Mononuclear cell (primary cell): Measurements from ENCODE around the gene LAMC2. TPM values are rescaled to one million over a fixed set of nuclear protein-coding genes. Genes with fewer than 3 reads are reported as not detected.

Experiments
- H3K27me3 ChIP-seq: 2 replicates; pipeline ENCODE4 v1.6.0; 2011; ENCODE audit warnings: low read length, control low read depth; ENCODE audit not compliant: insufficient read depth
- H3K4me1 ChIP-seq: 2 replicates; pipeline ENCODE4 v1.5.1; 2011; ENCODE audit warnings: mild to moderate bottlenecking, low read length, control low read depth; ENCODE audit not compliant: insufficient read depth
- H3K4me3 ChIP-seq: 2 replicates; pipeline ENCODE4 v1.5.1; 2011; ENCODE audit warnings: mild to moderate bottlenecking, low read length, moderate library complexity
- H3K9me3 ChIP-seq: 2 replicates; pipeline ENCODE4 v1.5.1; 2011; ENCODE audit warnings: low read depth, mild to moderate bottlenecking, control low read depth, low read length
- total RNA-seq: library from RNA; depleted of rRNA; stranded (reverse); fragments of >200 nt; gene quantifications from one replicate; pipeline ENCODE4 v1.2.3, GENCODE V29; 2012

Gene LAMC2
- total RNA-seq, 1 donor: not detected

GRCh38 chr1:183214021-183214970, 28.2 kb downstream of the LAMC2 start:
- H3K27me3 ChIP-seq: no peaks in the 10 kb centered on the region
- no peak overlapping the region for H3K4me3 ChIP-seq
- H3K4me1 ChIP-seq: peaks cover 6% of the 10 kb centered on the region
- H3K9me3 ChIP-seq: no peaks in the 10 kb centered on the region

- H3K27me3 ChIP-seq: no peaks in the 10 kb centered on the region
- no peaks in the 10 kb centered on the region for H3K9me3 ChIP-seq
- H3K4me3 ChIP-seq: no peak overlapping the region
- peaks cover 6% of the 10 kb centered on the region for H3K4me1 ChIP-seq
Observed at GRCh38 chr1:183215076-183215720, 29.1 kb downstream of the LAMC2 start.

DNA sequence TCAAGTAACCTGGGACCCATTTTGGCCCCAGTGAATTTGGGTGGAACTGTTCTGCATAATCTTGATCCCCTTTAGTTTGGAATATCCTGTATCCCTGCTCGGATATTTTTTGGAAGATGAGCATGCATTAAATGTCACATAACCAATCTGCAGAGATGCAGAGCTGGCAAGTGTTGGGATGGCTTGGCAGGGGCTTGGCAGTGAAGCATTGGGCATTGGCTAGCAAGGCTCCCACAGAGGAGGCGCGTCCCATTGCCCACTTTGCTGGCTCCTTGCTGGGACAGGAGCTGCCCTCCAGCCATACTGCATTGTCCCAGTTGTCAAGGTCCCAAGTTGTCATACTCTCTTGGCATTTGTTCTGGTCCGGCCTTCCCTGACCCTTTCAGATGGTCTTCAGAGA, 29.9 kb downstream of the LAMC2 start:
- Histone ChIP-seq H3K4me3 (no peak overlapping the region), H3K4me1 (peaks cover 6% of the 10 kb centered on the region), H3K9me3 (no peaks in the 10 kb centered on the region), H3K27me3 (no peaks in the 10 kb centered on the region)

DNA sequence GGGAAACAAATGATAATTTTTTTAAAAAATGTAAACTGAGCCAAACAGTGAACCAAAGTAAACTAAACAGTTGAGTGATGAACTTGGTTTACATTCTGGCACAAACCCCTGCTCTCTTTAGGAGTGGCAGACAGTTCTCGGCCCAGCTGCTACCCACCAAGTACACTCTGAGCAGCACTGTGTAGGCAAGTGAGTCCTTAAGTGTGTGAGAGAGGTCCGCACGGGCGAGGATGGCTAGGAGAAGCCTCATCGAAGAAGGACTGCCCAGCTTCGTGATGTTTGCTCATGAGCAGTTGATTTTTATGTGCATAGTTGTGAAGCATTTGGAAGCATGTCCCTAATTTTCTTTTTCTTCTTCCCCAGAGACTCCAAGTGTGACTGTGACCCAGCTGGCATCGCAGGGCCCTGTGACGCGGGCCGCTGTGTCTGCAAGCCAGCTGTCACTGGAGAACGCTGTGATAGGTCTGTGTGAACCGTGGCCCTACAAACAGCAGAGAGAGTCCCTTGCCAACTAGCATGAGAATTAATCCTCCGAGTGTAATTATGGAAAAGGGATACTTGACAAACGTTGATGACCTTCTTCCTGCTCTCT, 32.1 kb downstream of the LAMC2 start:
- no peak overlapping the region for H3K4me3 ChIP-seq
- no peaks in the 10 kb centered on the region for H3K9me3 ChIP-seq
- H3K4me1 ChIP-seq: peaks cover 6% of the 10 kb centered on the region
- H3K27me3 ChIP-seq: no peaks in the 10 kb centered on the region

DNA sequence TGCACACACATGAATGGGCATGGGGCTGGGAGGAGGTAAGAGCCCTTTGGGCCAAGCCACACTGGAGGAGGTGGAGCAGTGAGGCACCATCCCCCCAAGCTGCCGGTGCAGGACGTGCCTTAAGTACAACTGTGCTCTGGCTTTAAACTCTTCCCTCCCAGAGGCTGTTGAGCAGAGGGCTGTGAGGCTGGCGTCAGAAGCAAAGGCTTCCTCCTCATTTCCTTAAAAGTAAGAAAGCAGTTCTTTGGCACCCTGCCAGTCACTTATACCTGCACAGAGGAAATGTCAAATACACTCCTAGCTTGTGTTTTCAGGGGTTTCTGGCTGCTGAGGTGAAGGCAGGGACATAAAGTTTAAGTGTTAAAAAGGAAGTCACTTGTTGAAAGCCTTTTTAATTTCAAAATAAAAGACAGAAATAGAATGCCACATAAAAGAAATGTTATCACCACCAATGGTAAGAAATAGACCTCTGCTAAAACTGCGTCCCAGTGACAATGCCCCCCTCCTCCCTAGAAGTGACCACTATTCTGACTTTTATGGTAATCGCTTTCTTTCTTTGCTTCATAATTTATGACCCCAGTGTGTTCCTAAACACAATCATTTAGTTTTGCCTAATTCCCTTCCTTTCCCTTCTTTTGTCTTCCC, 33.0 kb downstream of the LAMC2 start:
- H3K9me3 ChIP-seq: no peaks in the 10 kb centered on the region
- no peak overlapping the region for H3K4me3 ChIP-seq
- H3K27me3 ChIP-seq: no peaks in the 10 kb centered on the region
- H3K4me1 ChIP-seq: peaks cover 6% of the 10 kb centered on the region

DNA sequence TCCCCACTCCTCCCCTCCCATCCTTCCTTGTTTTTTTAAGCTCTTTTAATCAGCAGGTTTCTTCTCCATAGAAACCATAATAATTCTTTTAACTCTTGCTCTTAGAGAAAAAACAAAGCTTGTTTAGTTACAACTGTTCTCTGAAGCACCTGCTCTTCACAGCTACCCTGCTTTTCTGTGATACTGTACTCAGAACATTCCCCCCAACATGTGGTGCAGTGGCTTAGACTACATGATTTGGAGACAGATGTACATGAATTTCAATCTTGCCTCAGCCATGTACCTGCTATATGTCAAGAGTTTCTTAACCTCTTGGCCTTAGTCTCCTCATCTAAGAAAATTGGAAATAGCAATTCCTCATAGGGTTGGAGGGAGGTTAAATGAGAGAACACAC, 33.5 kb downstream of the LAMC2 start:
- Histone ChIP-seq H3K9me3 (no peaks in the 10 kb centered on the region), H3K4me1 (peaks cover 6% of the 10 kb centered on the region), H3K4me3 (no peak overlapping the region), H3K27me3 (no peaks in the 10 kb centered on the region)

- H3K27me3 ChIP-seq: no peaks in the 10 kb centered on the region
- H3K4me1 ChIP-seq: peaks cover 6% of the 10 kb centered on the region
- H3K9me3 ChIP-seq: no peaks in the 10 kb centered on the region
- no peak overlapping the region for H3K4me3 ChIP-seq
Observed at GRCh38 chr1:183222909-183223308, 36.8 kb downstream of the LAMC2 start.

- Histone ChIP-seq H3K9me3 (no peaks in the 10 kb centered on the region), H3K4me3 (no peak overlapping the region), H3K27me3 (no peaks in the 10 kb centered on the region), H3K4me1 (peaks cover 5% of the 10 kb centered on the region)
Observed at GRCh38 chr1:183223467-183223866, 37.4 kb downstream of the LAMC2 start.

DNA sequence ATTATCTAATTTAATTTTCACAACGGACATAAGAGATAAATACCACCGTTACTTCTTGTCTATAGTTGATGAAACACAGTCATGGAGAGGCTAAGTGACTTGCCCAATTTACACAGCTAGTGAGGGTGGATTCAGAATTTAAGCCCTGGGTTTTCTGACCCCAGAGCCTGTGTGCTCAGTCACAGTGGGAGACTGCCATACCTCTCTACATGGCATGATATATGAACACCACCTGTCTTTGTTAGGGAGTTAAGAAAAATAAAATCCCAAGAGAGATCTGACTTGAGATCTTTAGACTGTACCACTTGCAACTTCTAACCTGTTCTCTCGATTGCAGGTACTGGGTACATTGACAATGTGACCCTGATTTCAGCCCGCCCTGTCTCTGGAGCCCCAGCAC, 40.3 kb downstream of the LAMC2 start:
- H3K27me3 ChIP-seq: no peaks in the 10 kb centered on the region

GRCh38 chr1:183226963-183227362, 40.9 kb downstream of the LAMC2 start:
- no peak overlapping the region for H3K4me3 ChIP-seq
- H3K4me1 ChIP-seq: no peaks in the 10 kb centered on the region
- H3K27me3 ChIP-seq: no peaks in the 10 kb centered on the region
- H3K9me3 ChIP-seq: no peaks in the 10 kb centered on the region

More for the DNA sequence above, 40.3 kb downstream of the LAMC2 start:
- no peak overlapping the region for H3K4me3 ChIP-seq
- no peaks in the 10 kb centered on the region for H3K9me3 ChIP-seq
- H3K4me1 ChIP-seq: no peaks in the 10 kb centered on the region

- H3K9me3 ChIP-seq: no peaks in the 10 kb centered on the region
- H3K4me1 ChIP-seq: no peaks in the 10 kb centered on the region
- no peaks in the 10 kb centered on the region for H3K27me3 ChIP-seq
- no peak overlapping the region for H3K4me3 ChIP-seq
Observed at GRCh38 chr1:183227422-183228346, 41.6 kb downstream of the LAMC2 start.

DNA sequence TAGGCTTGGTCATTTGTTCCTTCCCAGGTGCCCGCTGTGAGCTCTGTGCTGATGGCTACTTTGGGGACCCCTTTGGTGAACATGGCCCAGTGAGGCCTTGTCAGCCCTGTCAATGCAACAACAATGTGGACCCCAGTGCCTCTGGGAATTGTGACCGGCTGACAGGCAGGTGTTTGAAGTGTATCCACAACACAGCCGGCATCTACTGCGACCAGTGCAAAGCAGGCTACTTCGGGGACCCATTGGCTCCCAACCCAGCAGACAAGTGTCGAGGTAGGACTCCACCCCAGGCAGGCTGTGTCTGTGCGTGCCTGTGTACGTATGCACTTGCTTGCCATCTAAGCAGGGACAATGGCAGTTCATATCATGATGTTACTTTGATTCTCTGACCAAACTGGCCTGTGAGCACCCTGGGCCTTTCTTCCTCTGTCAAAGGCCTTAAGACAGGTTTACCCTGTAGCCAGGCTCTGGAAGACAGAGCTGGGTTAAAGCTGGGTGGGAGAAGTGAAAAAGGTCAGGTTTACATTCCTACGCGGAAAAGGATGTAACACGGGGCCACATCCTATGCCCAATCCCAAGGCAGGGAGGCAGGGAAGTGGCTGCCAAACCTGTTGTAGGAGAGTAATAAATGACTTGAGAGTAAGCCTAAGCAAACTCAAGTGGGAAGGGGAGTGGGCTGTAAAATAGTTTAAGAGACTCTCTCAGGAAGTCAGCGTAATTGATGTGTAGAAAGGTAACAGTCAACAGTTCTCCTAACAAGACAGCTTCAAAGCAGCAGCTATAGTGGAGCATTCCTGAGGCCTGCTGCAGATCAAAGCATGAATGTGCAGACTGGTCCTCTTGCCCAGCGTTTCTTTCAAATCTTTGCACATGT, 42.5 kb downstream of the LAMC2 start:
- H3K9me3 ChIP-seq: no peaks in the 10 kb centered on the region
- no peaks in the 10 kb centered on the region for H3K27me3 ChIP-seq
- H3K4me3 ChIP-seq: no peak overlapping the region
- no peaks in the 10 kb centered on the region for H3K4me1 ChIP-seq

DNA sequence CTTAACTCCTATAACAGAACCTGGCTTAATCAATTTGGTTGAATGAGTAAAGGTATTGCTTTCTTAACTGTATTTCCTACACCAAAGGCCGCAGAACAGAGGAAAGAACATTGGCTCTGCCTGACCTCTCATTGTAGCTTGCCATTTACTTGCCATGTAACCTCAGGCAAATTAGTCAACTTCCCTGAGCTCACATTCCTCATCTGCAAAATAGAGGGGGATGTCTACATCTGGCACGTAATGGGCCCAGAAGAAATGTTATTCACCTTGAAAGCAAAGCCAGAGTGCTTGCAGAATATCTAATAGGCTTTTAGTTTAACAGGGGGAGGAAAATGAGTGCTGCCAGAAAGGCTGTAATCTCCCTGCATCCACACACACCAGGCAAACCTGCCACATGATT, 44.3 kb downstream of the LAMC2 start:
- H3K9me3 ChIP-seq: no peaks in the 10 kb centered on the region
- no peak overlapping the region for H3K4me3 ChIP-seq
- H3K4me1 ChIP-seq: no peaks in the 10 kb centered on the region
- H3K27me3 ChIP-seq: no peaks in the 10 kb centered on the region
